Cardiac muscle cell (in vitro differentiated cells and primary cell): ENCODE results near the gene CRTC1. TPM values are rescaled to one million over a fixed set of nuclear protein-coding genes. Genes with fewer than 3 reads are reported as not detected.
"Not testable (repeated sequence)": the region's sequence is repeated elsewhere in the genome, so short reads cannot be mapped to it uniquely, and the experiment has no call there.

Experiments used
- DNase-seq, 2 donors: peaks; one replicate each; pipeline versions ENCODE4 v3.0.0 to v3.0.0-alpha.2; 2010 to 2017; ENCODE audit warnings: low read depth in 1 of 2, low spot score in 1 of 2
- H3K27ac ChIP-seq: fragments of 200-600 bp; sonication (generic); 2 replicates; pipeline ENCODE4 v1.5.1; 2016
- H3K27me3 ChIP-seq: fragments of 200-600 bp; sonication (generic); 2 replicates; pipeline ENCODE4 v1.6.0; 2016; ENCODE audit warnings: control low read depth
- H3K36me3 ChIP-seq: fragments of 200-600 bp; sonication (generic); 2 replicates; pipeline ENCODE4 v1.5.1; 2016; ENCODE audit warnings: control low read depth
- H3K4me1 ChIP-seq: fragments of 200-600 bp; sonication (generic); 2 replicates; pipeline ENCODE4 v1.8.1; 2017; ENCODE audit warnings: low read depth, mild to moderate bottlenecking, mixed run types
- H3K4me3 ChIP-seq: fragments of 200-600 bp; sonication (generic); 2 replicates; pipeline ENCODE4 v1.5.1; 2016; ENCODE audit warnings: mild to moderate bottlenecking
- H3K9me3 ChIP-seq: fragments of 200-600 bp; sonication (generic); 2 replicates; pipeline ENCODE4 v1.5.1; 2017; ENCODE audit warnings: low read depth, mild to moderate bottlenecking, control low read depth
- CTCF ChIP-seq: IDR thresholded peaks from 2 replicates; pipeline ENCODE4 v1.5.1; 2012; ENCODE audit warnings: low read depth, mild to moderate bottlenecking, low read length
- polyA plus RNA-seq: library from polyadenylated mRNA; unstranded; fragments of >200 nt; fragmentation: Nextera tagmentation; extraction: Ambion mirVana; gene quantifications from 2 replicates; pipeline ENCODE4 v1.2.1, GENCODE V29; 2016
- total RNA-seq: library from RNA; depleted of rRNA; stranded (reverse); fragments of >200 nt; gene quantifications from 2 replicates; pipeline ENCODE4 v1.2.3, GENCODE V29; 2016

The CRTC1 gene
- total and polyA plus RNA-seq, 2 experiments from 2014 or later = 4.0 to 13.8 TPM

DNA sequence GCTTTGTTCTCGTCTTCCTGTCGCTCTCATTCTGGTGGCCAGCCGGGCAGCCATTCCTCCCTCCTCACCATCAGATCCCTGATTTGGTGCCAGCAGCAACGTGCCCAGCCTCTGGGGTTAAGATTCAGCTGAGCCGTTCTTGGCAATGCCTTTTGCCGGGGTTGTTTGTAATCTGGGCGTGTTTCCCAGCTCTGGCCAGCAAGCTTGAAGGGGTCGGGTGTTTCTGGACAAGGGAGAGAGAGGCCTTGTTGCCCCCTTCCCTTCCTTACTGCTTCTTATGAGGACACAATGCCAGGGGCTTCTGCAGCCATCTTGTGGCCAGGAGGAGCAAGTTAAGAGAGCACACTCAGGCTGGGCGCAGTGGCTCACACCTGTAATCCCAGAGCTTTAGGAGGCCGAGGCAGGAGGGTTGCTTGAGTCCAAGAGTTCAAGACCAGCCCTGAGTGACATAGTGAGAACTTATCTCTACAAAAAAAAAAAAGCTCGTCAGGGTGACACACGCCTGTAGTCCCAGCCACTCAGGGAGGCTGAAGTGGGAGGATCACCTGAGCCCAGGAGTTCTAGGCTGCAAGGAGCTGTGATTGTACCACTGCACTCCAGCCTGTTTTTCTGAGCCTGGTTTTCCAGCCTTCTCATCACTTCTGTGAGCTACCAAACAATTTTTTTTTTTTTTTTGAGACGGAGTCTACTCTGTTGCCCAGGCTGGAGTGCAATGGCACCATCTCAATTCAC, 10.7 kb upstream of the CRTC1 start:
- Histone ChIP-seq H3K9me3 (no peaks in the 10 kb centered on the region), H3K4me3 (no peak overlapping the region), H3K27ac (no peak overlapping the region), H3K36me3 (peaks cover 3% of the 10 kb centered on the region), H3K27me3 (no peaks in the 10 kb centered on the region), H3K4me1 (no peaks in the 10 kb centered on the region)
- peak in 1 of 2 donors; percentile 53 for DNase-seq
- peak; percentile 34 for TF ChIP-seq CTCF

GRCh38 chr19:18674616-18675015, 8.9 kb upstream of the CRTC1 start:
- H3K9me3 ChIP-seq = no peaks in the 10 kb centered on the region
- H3K27me3 ChIP-seq = no peaks in the 10 kb centered on the region
- no peak for TF ChIP-seq CTCF
- no peak for DNase-seq
- no peak overlapping the region for H3K27ac ChIP-seq
- no peaks in the 10 kb centered on the region for H3K4me1 ChIP-seq
- no peaks in the 10 kb centered on the region for H3K36me3 ChIP-seq
- no peak overlapping the region for H3K4me3 ChIP-seq

GRCh38 chr19:18675779-18676178, 7.7 kb upstream of the CRTC1 start:
- peak in 1 of 2 donors; percentile 32 for DNase-seq
- Histone ChIP-seq H3K27ac (no peak overlapping the region), H3K36me3 (no peaks in the 10 kb centered on the region), H3K9me3 (no peaks in the 10 kb centered on the region), H3K4me3 (no peak overlapping the region), H3K4me1 (no peaks in the 10 kb centered on the region), H3K27me3 (no peaks in the 10 kb centered on the region)
- peak; percentile 57 for TF ChIP-seq CTCF

- Histone ChIP-seq H3K9me3 (no peaks in the 10 kb centered on the region), H3K4me3 (no peak overlapping the region), H3K4me1 (no peaks in the 10 kb centered on the region), H3K27me3 (no peaks in the 10 kb centered on the region), H3K36me3 (no peaks in the 10 kb centered on the region), H3K27ac (no peak overlapping the region)
- DNase-seq = no peak
- no peak for TF ChIP-seq CTCF
These were observed 6.8 kb upstream of the CRTC1 start for GRCh38 chr19:18676692-18677091.

DNA sequence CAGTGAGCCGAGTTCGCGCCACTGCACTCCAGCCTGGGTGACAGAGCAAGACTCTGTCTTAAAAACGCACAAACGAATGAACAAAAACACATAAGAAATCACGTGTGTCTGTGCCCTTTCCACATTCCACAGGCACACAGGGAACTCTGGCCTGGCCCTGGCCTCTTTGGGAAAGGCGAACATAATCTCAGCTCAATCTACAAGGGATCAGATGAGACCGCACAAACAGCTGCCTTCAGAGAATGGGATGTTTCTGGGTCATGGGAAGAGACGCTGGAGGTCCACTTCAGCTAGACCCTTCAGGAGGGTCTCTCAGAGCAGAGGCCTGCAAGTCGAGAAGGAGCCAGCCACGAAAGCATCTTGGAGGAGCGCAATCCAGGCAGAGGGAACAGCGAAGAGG, 6.3 kb upstream of the CRTC1 start:
- no peaks in the 10 kb centered on the region for H3K4me1 ChIP-seq
- H3K9me3 ChIP-seq = no peaks in the 10 kb centered on the region
- no peaks in the 10 kb centered on the region for H3K27me3 ChIP-seq
- H3K27ac ChIP-seq = no peak overlapping the region
- no peak overlapping the region for H3K4me3 ChIP-seq
- H3K36me3 ChIP-seq = no peaks in the 10 kb centered on the region
- TF ChIP-seq CTCF = no peak
- no peak for DNase-seq

- H3K9me3 ChIP-seq, H3K27me3 ChIP-seq, H3K4me3 ChIP-seq, DNase-seq, H3K27ac ChIP-seq, H3K4me1 ChIP-seq, H3K36me3 ChIP-seq: not testable (repeated sequence)
These were observed 3.3 kb upstream of the CRTC1 start for GRCh38 chr19:18680148-18680547.
